GM19351 (cell line): Measurements from ENCODE around the gene SAGE1.
A peak's percentile ranks its signal among the peaks of the same experiment; 100 is the strongest.
"Not testable (repeated sequence)": the region's sequence is repeated elsewhere in the genome, so short reads cannot be mapped to it uniquely, and the experiment has no call there.

Source experiments
- ATAC-seq: cut with Tn5 transposase; IDR thresholded peaks from one replicate; pipeline ENCODE4 v1.9.1; 2021; ENCODE audit warnings: mild to moderate bottlenecking, moderate library complexity; ENCODE audit not compliant: unreplicated experiment

SAGE1 gene

GRCh38 chrX:135893294-135893817 lies at the start of gene SAGE1, which contains the start of gene CT45A10:
Gene SAGE1 (plus strand): TSS chrX:135893716. CDS start chrX:135896243, 2,527 bp downstream.
Gene CT45A10 (minus strand): TSS chrX:135893444. CDS start chrX:135885344, 8,100 bp downstream.
- ATAC-seq = no peak

GRCh38 chrX:135854438-135854837 lies 39.1 kb upstream of the SAGE1 start, which contains the start of gene CT45A8:
Gene CT45A8 (minus strand): TSS chrX:135854538. CDS start chrX:135850783, 3,755 bp downstream.
- not testable (repeated sequence) for ATAC-seq

- not testable (repeated sequence) for ATAC-seq
Measured at GRCh38 chrX:135871712-135872111, 21.8 kb upstream of the SAGE1 start, which contains the start of gene CT45A9. Gene CT45A9 (minus strand): TSS chrX:135871812. CDS start chrX:135868061, 3,751 bp downstream.

GRCh38 chrX:135882741-135883140 lies 10.8 kb upstream of the SAGE1 start:
- not testable (repeated sequence) for ATAC-seq

GRCh38 chrX:135888230-135888629 lies 5.3 kb upstream of the SAGE1 start:
- not testable (repeated sequence) for ATAC-seq

GRCh38 chrX:135888976-135889375 lies 4.5 kb upstream of the SAGE1 start:
- ATAC-seq = not testable (repeated sequence)

- no peak for ATAC-seq
Measured at GRCh38 chrX:135890087-135890585, 3.4 kb upstream of the SAGE1 start.

GRCh38 chrX:135892781-135893180 lies 735 bp upstream of the SAGE1 start:
- ATAC-seq = no peak

GRCh38 chrX:135910251-135910650 lies 16.7 kb downstream of the SAGE1 start:
- no peak for ATAC-seq

GRCh38 chrX:135914404-135914803 lies 20.9 kb downstream of the SAGE1 start:
- ATAC-seq = no peak

- not testable (repeated sequence) for ATAC-seq
Measured at GRCh38 chrX:135920516-135920915, 27.0 kb downstream of the SAGE1 start.

GRCh38 chrX:135923353-135923752 lies 29.8 kb downstream of the SAGE1 start:
- no peak for ATAC-seq

GRCh38 chrX:135927897-135928296 lies 34.4 kb downstream of the SAGE1 start:
- ATAC-seq = no peak

- ATAC-seq = peak; percentile 76
Measured at GRCh38 chrX:135931644-135932487, 38.4 kb downstream of the SAGE1 start.

GRCh38 chrX:135944486-135944885 lies 51.0 kb downstream of the SAGE1 start:
- ATAC-seq = no peak

- no peak for ATAC-seq
Measured at GRCh38 chrX:135951291-135951690, 57.8 kb downstream of the SAGE1 start.
